Measurements from ENCODE around the gene SPHK1. TPM values are rescaled to one million over a fixed set of nuclear protein-coding genes. Genes with fewer than 3 reads are reported as not detected.

The SPHK1 gene
- polyA plus RNA-seq, 1 donor = 1.7 TPM

GRCh38 chr17:76363107-76363842 is 21.1 kb upstream of the SPHK1 start:
- DNase-seq (ENCODE audit: low read depth) = no peak

- DNase-seq (ENCODE audit: low read depth) = no peak
Observed at GRCh38 chr17:76365256-76365903, 19.0 kb upstream of the SPHK1 start.

- no peak for DNase-seq (ENCODE audit: low read depth)
Observed at GRCh38 chr17:76366247-76366646, 18.2 kb upstream of the SPHK1 start.

- DNase-seq (ENCODE audit: low read depth) = no peak
Observed at GRCh38 chr17:76367642-76368041, 16.8 kb upstream of the SPHK1 start.

- no peak for DNase-seq (ENCODE audit: low read depth)
Observed at GRCh38 chr17:76368545-76368944, 15.9 kb upstream of the SPHK1 start.

GRCh38 chr17:76369379-76369778 is 15.0 kb upstream of the SPHK1 start:
- no peak for DNase-seq (ENCODE audit: low read depth)

- DNase-seq (ENCODE audit: low read depth) = no peak
Observed at GRCh38 chr17:76369804-76370203, 14.6 kb upstream of the SPHK1 start.

- no peak for DNase-seq (ENCODE audit: low read depth)
Observed at GRCh38 chr17:76370261-76370993, 14.0 kb upstream of the SPHK1 start.

GRCh38 chr17:76371656-76372628 is 12.5 kb upstream of the SPHK1 start:
- no peak for DNase-seq (ENCODE audit: low read depth)

GRCh38 chr17:76376318-76377133 is 7.9 kb upstream of the SPHK1 start:
- DNase-seq (ENCODE audit: low read depth) = no peak

GRCh38 chr17:76378548-76379274 is 5.7 kb upstream of the SPHK1 start:
- DNase-seq (ENCODE audit: low read depth) = no peak

- no peak for DNase-seq (ENCODE audit: low read depth)
Observed at GRCh38 chr17:76379275-76379641, 5.2 kb upstream of the SPHK1 start.

GRCh38 chr17:76379646-76380376 is 4.6 kb upstream of the SPHK1 start:
- DNase-seq (ENCODE audit: low read depth) = no peak

GRCh38 chr17:76381633-76382350 is 2.6 kb upstream of the SPHK1 start:
- no peak for DNase-seq (ENCODE audit: low read depth)

GRCh38 chr17:76382351-76382802 is 2.0 kb upstream of the SPHK1 start:
- DNase-seq (ENCODE audit: low read depth) = no peak

GRCh38 chr17:76382803-76383545 is 1.4 kb upstream of the SPHK1 start:
- no peak for DNase-seq (ENCODE audit: low read depth)

GRCh38 chr17:76383546-76384221 is 725 bp upstream of the SPHK1 start:
- no peak for DNase-seq (ENCODE audit: low read depth)

Data from forelimb muscle (tissue), 1 donor.